Kidney tubule cell (primary cell): ENCODE measurements around the gene PITHD1.
"Not testable (repeated sequence)": the region's sequence is repeated elsewhere in the genome, so short reads cannot be mapped to it uniquely, and the experiment has no call there.

Source experiments
- DNase-seq: peaks from one replicate; pipeline ENCODE4 v3.0.0-alpha.2; 2018; ENCODE audit warnings: low spot score

Gene PITHD1

GRCh38 chr1:23825762-23826522 lies 47.7 kb downstream of the PITHD1 start:
- no peak for DNase-seq

GRCh38 chr1:23826590-23826989 lies 48.4 kb downstream of the PITHD1 start:
- not testable (repeated sequence) for DNase-seq

- no peak for DNase-seq
Measured at GRCh38 chr1:23827717-23828116, 49.5 kb downstream of the PITHD1 start.

GRCh38 chr1:23834156-23834555 lies 55.9 kb downstream of the PITHD1 start:
- not testable (repeated sequence) for DNase-seq

GRCh38 chr1:23836037-23836436 lies 57.8 kb downstream of the PITHD1 start:
- no peak for DNase-seq
